RWPE1 (cell line): ENCODE results near the gene COMMD10.

Source experiments
- CTCF ChIA-PET: fragments of 350-600 bp; sonication (Branson Sonifier 250); formaldehyde crosslinking; extraction: SDS; loops from one replicate; lab custom pipeline; 2021; lab: Yijun Ruan, JAX
- POLR2A ChIA-PET: fragments of 400-600 bp; formaldehyde crosslinking; extraction: SDS; loops from one replicate; lab custom pipeline; 2020; ENCODE audit warnings: antibody characterized with exemption; ENCODE audit not compliant: low non-redundant PET; lab: Yijun Ruan, JAX
- DNase-seq: peaks from one replicate; pipeline ENCODE4 v3.0.0; 2012; ENCODE audit warnings: low spot score
- H3K27ac ChIP-seq: fragments of 450-650 bp; 2 replicates; pipeline ENCODE4 v1.5.1; 2017
- CTCF ChIP-seq: fragments of 450-650 bp; conservative IDR thresholded peaks from 2 replicates; pipeline ENCODE4 v1.5.1; 2017; ENCODE audit warnings: low read depth, mild to moderate bottlenecking

The COMMD10 gene

GRCh38 chr5:116144103-116144502, 59.3 kb downstream of the COMMD10 start:
- CTCF ChIA-PET: no interaction called here
- no peak for DNase-seq
- POLR2A ChIA-PET: no interaction called here

GRCh38 chr5:116144991-116145390, 60.2 kb downstream of the COMMD10 start:
- no peak for TF ChIP-seq CTCF

More at GRCh38 chr5:116144103-116144502, 59.3 kb downstream of the COMMD10 start:
- H3K27ac ChIP-seq: no peak overlapping the region
- no peak for TF ChIP-seq CTCF

GRCh38 chr5:116145416-116145815, 60.6 kb downstream of the COMMD10 start:
- DNase-seq: no peak
- ChIA-PET CTCF (interaction anchor here (0.6 kb wide), 1 partner anchor 129 kb away, joined by 4 read pairs; no protein-coding TSS in a partner anchor), POLR2A (no interaction called here)
- H3K27ac ChIP-seq: no peak overlapping the region
- no peak for TF ChIP-seq CTCF

More at GRCh38 chr5:116144991-116145390, 60.2 kb downstream of the COMMD10 start:
- ChIA-PET CTCF (no interaction called here), POLR2A (no interaction called here)
- DNase-seq: no peak
- no peak overlapping the region for H3K27ac ChIP-seq

GRCh38 chr5:116152169-116152568, 67.3 kb downstream of the COMMD10 start:
- no peak for TF ChIP-seq CTCF
- ChIA-PET POLR2A (no interaction called here), CTCF (no interaction called here)
- H3K27ac ChIP-seq: no peak overlapping the region
- no peak for DNase-seq

- no peak for TF ChIP-seq CTCF
- ChIA-PET POLR2A (no interaction called here), CTCF (interaction anchor here (0.6 kb wide), 1 partner anchor 123 kb away, joined by 3 read pairs; no protein-coding TSS in a partner anchor)
- no peak overlapping the region for H3K27ac ChIP-seq
- DNase-seq: no peak
These were observed 68.9 kb downstream of the COMMD10 start for GRCh38 chr5:116153687-116154174.

GRCh38 chr5:116154252-116154651, 69.4 kb downstream of the COMMD10 start:
- POLR2A ChIA-PET: no interaction called here
- TF ChIP-seq CTCF: no peak
- CTCF ChIA-PET: no interaction called here

GRCh38 chr5:116154931-116155330, 70.1 kb downstream of the COMMD10 start:
- POLR2A ChIA-PET: no interaction called here
- CTCF ChIA-PET: no interaction called here
- no peak overlapping the region for H3K27ac ChIP-seq
- no peak for TF ChIP-seq CTCF
- DNase-seq: no peak

More at GRCh38 chr5:116154252-116154651, 69.4 kb downstream of the COMMD10 start:
- no peak overlapping the region for H3K27ac ChIP-seq
- no peak for DNase-seq
